ENCODE measurements around the gene GASK1B.
A peak's percentile ranks its signal among the peaks of the same experiment; 100 is the strongest.

Gene GASK1B

GRCh38 chr4:158182736-158183135, 9.9 kb upstream of the GASK1B start:
- no peak for DNase-seq

- DNase-seq: no peak
Measured at GRCh38 chr4:158181906-158182305, 9.1 kb upstream of the GASK1B start.

- no peak for DNase-seq
Measured at GRCh38 chr4:158179465-158179864, 6.6 kb upstream of the GASK1B start.

- no peak for DNase-seq
Measured at GRCh38 chr4:158176776-158177175, 4.0 kb upstream of the GASK1B start.

- DNase-seq: no peak
Measured at GRCh38 chr4:158176108-158176507, 3.3 kb upstream of the GASK1B start.

- peak; percentile 33 for DNase-seq
Measured at GRCh38 chr4:158170691-158171561, 1.9 kb downstream of the GASK1B start.

GRCh38 chr4:158169931-158170690, 2.7 kb downstream of the GASK1B start:
- DNase-seq: no peak

- DNase-seq: no peak
Measured at GRCh38 chr4:158169506-158169905, 3.3 kb downstream of the GASK1B start.

- DNase-seq: no peak
Measured at GRCh38 chr4:158168606-158169005, 4.2 kb downstream of the GASK1B start.

GRCh38 chr4:158166701-158167100, 6.1 kb downstream of the GASK1B start:
- no peak for DNase-seq

GRCh38 chr4:158164768-158165213, 8.0 kb downstream of the GASK1B start:
- DNase-seq: no peak

GRCh38 chr4:158163941-158164767, 8.7 kb downstream of the GASK1B start:
- DNase-seq: no peak

- DNase-seq: no peak
Measured at GRCh38 chr4:158162631-158163030, 10.2 kb downstream of the GASK1B start.

GRCh38 chr4:158161551-158162354, 11.1 kb downstream of the GASK1B start:
- no peak for DNase-seq

- DNase-seq: no peak
Measured at GRCh38 chr4:158159718-158160094, 13.1 kb downstream of the GASK1B start.

- DNase-seq: no peak
Measured at GRCh38 chr4:158159054-158159717, 13.6 kb downstream of the GASK1B start.

GRCh38 chr4:158157412-158157811, 15.4 kb downstream of the GASK1B start:
- DNase-seq: no peak

- DNase-seq: no peak
Measured at GRCh38 chr4:158155656-158156356, 17.0 kb downstream of the GASK1B start.

GRCh38 chr4:158147151-158147550, 25.7 kb downstream of the GASK1B start:
- DNase-seq: no peak

GRCh38 chr4:158146736-158147135, 26.1 kb downstream of the GASK1B start:
- no peak for DNase-seq

GRCh38 chr4:158139086-158139485, 33.7 kb downstream of the GASK1B start:
- no peak for DNase-seq
